Fibroblast of lung (primary cell): ENCODE data around the gene ZBTB7C.

Experiments used
- EZH2 ChIP-seq: IDR thresholded peaks from 2 replicates; pipeline ENCODE4 v1.5.1; 2012; ENCODE audit warnings: low read length, control low read depth, mild to moderate bottlenecking; ENCODE audit errors: missing control alignments
- TF ChIP-seq, protein P1 (sequence below), 2 donors: IDR thresholded peaks in 1 of 2; conservative IDR thresholded peaks in 1 of 2; 1 replicate in 1 of 2; 2 replicates in 1 of 2; pipeline ENCODE4 v1.5.1; 2011 to 2012; ENCODE audit warnings: low read length in 2 of 2, control low read depth in 1 of 2, inconsistent platforms in 1 of 2, low read depth in 1 of 2, mild to moderate bottlenecking in 1 of 2

DNA sequence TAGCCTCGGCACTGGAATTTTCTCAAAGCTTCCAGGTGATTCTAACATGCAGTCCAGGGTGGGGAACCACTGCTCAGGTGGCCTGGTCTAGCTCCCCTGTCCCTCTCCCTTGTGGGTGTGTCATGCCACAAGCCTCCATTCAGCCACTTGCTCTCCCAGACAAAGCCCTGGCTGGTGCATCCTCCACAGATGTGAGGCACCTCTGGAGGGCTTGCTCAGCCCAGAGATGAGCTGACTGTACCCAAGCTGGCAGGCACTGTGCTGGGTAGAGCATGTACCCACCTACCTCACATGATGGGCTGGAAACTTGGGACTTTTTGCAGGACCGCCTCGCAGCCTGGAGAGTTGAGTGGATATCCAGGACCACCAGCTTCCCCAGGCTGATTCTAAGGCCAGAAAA, 88.1 kb downstream of the ZBTB7C start:
- TF ChIP-seq, protein P1, sequence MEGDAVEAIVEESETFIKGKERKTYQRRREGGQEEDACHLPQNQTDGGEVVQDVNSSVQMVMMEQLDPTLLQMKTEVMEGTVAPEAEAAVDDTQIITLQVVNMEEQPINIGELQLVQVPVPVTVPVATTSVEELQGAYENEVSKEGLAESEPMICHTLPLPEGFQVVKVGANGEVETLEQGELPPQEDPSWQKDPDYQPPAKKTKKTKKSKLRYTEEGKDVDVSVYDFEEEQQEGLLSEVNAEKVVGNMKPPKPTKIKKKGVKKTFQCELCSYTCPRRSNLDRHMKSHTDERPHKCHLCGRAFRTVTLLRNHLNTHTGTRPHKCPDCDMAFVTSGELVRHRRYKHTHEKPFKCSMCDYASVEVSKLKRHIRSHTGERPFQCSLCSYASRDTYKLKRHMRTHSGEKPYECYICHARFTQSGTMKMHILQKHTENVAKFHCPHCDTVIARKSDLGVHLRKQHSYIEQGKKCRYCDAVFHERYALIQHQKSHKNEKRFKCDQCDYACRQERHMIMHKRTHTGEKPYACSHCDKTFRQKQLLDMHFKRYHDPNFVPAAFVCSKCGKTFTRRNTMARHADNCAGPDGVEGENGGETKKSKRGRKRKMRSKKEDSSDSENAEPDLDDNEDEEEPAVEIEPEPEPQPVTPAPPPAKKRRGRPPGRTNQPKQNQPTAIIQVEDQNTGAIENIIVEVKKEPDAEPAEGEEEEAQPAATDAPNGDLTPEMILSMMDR (conservative IDR thresholded peaks at IDR 0.05 in 1 of 2, IDR thresholded peaks at IDR 0.05 in 1 of 2; ENCODE audit: low read depth in 1 of 2, low read length in 2 of 2) = no peak
- no peak for TF ChIP-seq EZH2
